Measurements from ENCODE around the gene VPS41.

VPS41 gene

GRCh38 chr7:38723327-38723726 lies 185.7 kb downstream of the VPS41 start:
- no peak for DNase-seq

GRCh38 chr7:38716397-38716796 lies 192.6 kb downstream of the VPS41 start:
- DNase-seq = no peak

- no peak for DNase-seq
Observed at GRCh38 chr7:38709123-38709522, 199.9 kb downstream of the VPS41 start.

- DNase-seq = no peak
Observed at GRCh38 chr7:38704751-38705150, 204.2 kb downstream of the VPS41 start.

GRCh38 chr7:38704041-38704547 lies 204.9 kb downstream of the VPS41 start:
- DNase-seq = no peak

GRCh38 chr7:38703093-38703492 lies 205.9 kb downstream of the VPS41 start:
- no peak for DNase-seq

- no peak for DNase-seq
Observed at GRCh38 chr7:38702002-38702535, 206.9 kb downstream of the VPS41 start.

- no peak for DNase-seq
Observed at GRCh38 chr7:38700116-38700515, 208.9 kb downstream of the VPS41 start.

GRCh38 chr7:38699471-38699870 lies 209.5 kb downstream of the VPS41 start:
- DNase-seq = no peak

- DNase-seq = no peak
Observed at GRCh38 chr7:38694326-38694725, 214.7 kb downstream of the VPS41 start.

GRCh38 chr7:38686888-38687287 lies 222.1 kb downstream of the VPS41 start:
- DNase-seq = no peak

GRCh38 chr7:38685851-38686250 lies 223.1 kb downstream of the VPS41 start:
- DNase-seq = no peak

GRCh38 chr7:38682606-38683005 lies 226.4 kb downstream of the VPS41 start:
- DNase-seq = no peak

- DNase-seq = no peak
Observed at GRCh38 chr7:38681882-38682281, 227.1 kb downstream of the VPS41 start.

GRCh38 chr7:38679419-38679818 lies 229.6 kb downstream of the VPS41 start:
- DNase-seq = no peak

GRCh38 chr7:38678698-38679054 lies 230.3 kb downstream of the VPS41 start:
- DNase-seq = no peak

- DNase-seq = no peak
Observed at GRCh38 chr7:38677981-38678697, 230.9 kb downstream of the VPS41 start.

- DNase-seq = no peak
Observed at GRCh38 chr7:38675494-38676106, 233.4 kb downstream of the VPS41 start.

- no peak for DNase-seq
Observed at GRCh38 chr7:38674513-38674912, 234.5 kb downstream of the VPS41 start.

GRCh38 chr7:38673795-38674194 lies 235.2 kb downstream of the VPS41 start:
- no peak for DNase-seq
